ENCODE results near the gene PRMT9.
A peak's percentile ranks its signal among the peaks of the same experiment; 100 is the strongest.

PRMT9 gene

GRCh38 chr4:147730333-147730732 is 46.4 kb upstream of the PRMT9 start:
- TF ChIP-seq TCF12 (IDR thresholded peaks at IDR 0.05; ENCODE audit: low read depth) (no peak), EP300 (IDR thresholded peaks at IDR 0.05; ENCODE audit: borderline replicate concordance) (no peak), NFIC (IDR thresholded peaks at IDR 0.05) (no peak), CREB1 (IDR thresholded peaks at IDR 0.05; ENCODE audit: low read depth) (no peak), TAF1 (IDR thresholded peaks at IDR 0.05; ENCODE audit: low read depth) (no peak), YY1 (IDR thresholded peaks at IDR 0.05; ENCODE audit: low read depth) (no peak), FOXM1 (IDR thresholded peaks at IDR 0.05; ENCODE audit: borderline replicate concordance, low read depth) (no peak), REST (IDR thresholded peaks at IDR 0.05; ENCODE audit: low read depth) (no peak), ZBTB7A (IDR thresholded peaks at IDR 0.05; ENCODE audit: low read depth) (no peak), TEAD4 (IDR thresholded peaks at IDR 0.05) (no peak), EGR1 (IDR thresholded peaks at IDR 0.05) (no peak), USF1 (IDR thresholded peaks at IDR 0.05) (no peak)

GRCh38 chr4:147727476-147728028 is 43.6 kb upstream of the PRMT9 start:
- TF ChIP-seq EGR1 (IDR thresholded peaks at IDR 0.05) = no peak
- TF ChIP-seq FOXM1 (IDR thresholded peaks at IDR 0.05; ENCODE audit: borderline replicate concordance, low read depth) = no peak
- no peak for TF ChIP-seq EP300 (IDR thresholded peaks at IDR 0.05; ENCODE audit: borderline replicate concordance)
- no peak for TF ChIP-seq TAF1 (IDR thresholded peaks at IDR 0.05; ENCODE audit: low read depth)
- no peak for TF ChIP-seq MAX (IDR thresholded peaks at IDR 0.05)
- no peak for TF ChIP-seq TEAD4 (IDR thresholded peaks at IDR 0.05)
- TF ChIP-seq ZBTB7A (IDR thresholded peaks at IDR 0.05; ENCODE audit: low read depth) = no peak
- no peak for TF ChIP-seq USF1 (IDR thresholded peaks at IDR 0.05)
- no peak for TF ChIP-seq CREB1 (IDR thresholded peaks at IDR 0.05; ENCODE audit: low read depth)
- no peak for TF ChIP-seq YY1 (IDR thresholded peaks at IDR 0.05; ENCODE audit: low read depth)
- TF ChIP-seq NFIC (IDR thresholded peaks at IDR 0.05) = no peak

GRCh38 chr4:147725673-147726072 is 41.7 kb upstream of the PRMT9 start:
- TF ChIP-seq EP300 (IDR thresholded peaks at IDR 0.05; ENCODE audit: borderline replicate concordance) = no peak

- TF ChIP-seq YY1 (IDR thresholded peaks at IDR 0.05; ENCODE audit: low read depth) (no peak), TEAD4 (IDR thresholded peaks at IDR 0.05) (no peak), CEBPB (IDR thresholded peaks at IDR 0.05) (no peak), REST (IDR thresholded peaks at IDR 0.05; ENCODE audit: low read depth) (no peak), NFIC (IDR thresholded peaks at IDR 0.05) (no peak), MAX (IDR thresholded peaks at IDR 0.05) (no peak), TAF1 (IDR thresholded peaks at IDR 0.05; ENCODE audit: low read depth) (no peak), USF1 (IDR thresholded peaks at IDR 0.05) (no peak), FOXM1 (IDR thresholded peaks at IDR 0.05; ENCODE audit: borderline replicate concordance, low read depth) (no peak), ZBTB7A (IDR thresholded peaks at IDR 0.05; ENCODE audit: low read depth) (no peak), RAD21 (IDR thresholded peaks at IDR 0.05; ENCODE audit: low read depth) (no peak), EGR1 (IDR thresholded peaks at IDR 0.05) (no peak), TCF12 (IDR thresholded peaks at IDR 0.05; ENCODE audit: low read depth) (no peak), EP300 (IDR thresholded peaks at IDR 0.05; ENCODE audit: borderline replicate concordance) (no peak), CREB1 (IDR thresholded peaks at IDR 0.05; ENCODE audit: low read depth) (no peak)
Observed at GRCh38 chr4:147724468-147725201, 40.7 kb upstream of the PRMT9 start.

GRCh38 chr4:147723326-147723725 is 39.4 kb upstream of the PRMT9 start:
- TF ChIP-seq MAX (IDR thresholded peaks at IDR 0.05) (no peak), CEBPB (IDR thresholded peaks at IDR 0.05) (no peak), TCF12 (IDR thresholded peaks at IDR 0.05; ENCODE audit: low read depth) (no peak), USF1 (IDR thresholded peaks at IDR 0.05) (peak; percentile 39; the same call in 1 of the 2 replicates), REST (IDR thresholded peaks at IDR 0.05; ENCODE audit: low read depth) (no peak), TAF1 (IDR thresholded peaks at IDR 0.05; ENCODE audit: low read depth) (no peak)

Measured in Ishikawa (cell line).